Fibroblast of gingiva (primary cell): Measurements from ENCODE around the gene PAGR1.
"Not testable (repeated sequence)": the region's sequence is repeated elsewhere in the genome, so short reads cannot be mapped to it uniquely, and the experiment has no call there.

Experiments
- DNase-seq: peaks from one replicate; pipeline ENCODE4 v3.0.0-alpha.2; 2011; ENCODE audit warnings: low read depth

PAGR1 gene

GRCh38 chr16:29868396-29869009 lies 52.6 kb downstream of the PAGR1 start:
- no peak for DNase-seq

DNA sequence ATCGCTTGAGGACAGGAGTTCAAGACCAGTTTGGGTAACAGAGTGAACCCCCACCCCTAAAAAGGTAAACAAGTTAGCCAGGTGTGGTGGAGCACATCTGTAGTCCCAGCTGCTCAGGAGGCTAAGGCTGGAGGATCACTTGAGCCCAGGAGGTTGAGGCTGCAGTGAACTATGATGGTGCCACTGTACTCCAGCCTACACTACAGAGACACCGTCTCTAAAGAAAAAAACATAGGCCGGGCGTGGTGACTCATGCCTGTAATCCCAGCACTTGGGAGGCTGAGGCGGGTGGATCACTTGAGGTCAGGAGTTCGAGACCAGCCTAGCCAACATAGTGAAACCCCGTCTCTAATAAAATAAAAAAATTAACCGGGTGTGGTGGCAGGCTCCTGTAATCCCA lies 53.1 kb downstream of the PAGR1 start:
- DNase-seq = not testable (repeated sequence)
